A673 (cell line): ENCODE measurements around the gene FBXW8. TPM values are rescaled to one million over a fixed set of nuclear protein-coding genes. Genes with fewer than 3 reads are reported as not detected.

Source experiments
- BruUV-seq: library from RNA; stranded (reverse); fragments of 400-500 nt; replicated peaks from 2 replicates; lab custom pipeline; 2021; lab: Mats Ljungman, UMichigan
- CTCF ChIA-PET: fragments of 300-600 bp; sonication (Branson Sonifier 250); formaldehyde crosslinking; loops from one replicate; lab custom pipeline; 2022; ENCODE audit warnings: antibody characterized with exemption; lab: Charles Lee
- POLR2A ChIA-PET: fragments of 300-600 bp; sonication (Branson Sonifier 250); formaldehyde crosslinking; loops from one replicate; lab custom pipeline; 2022; ENCODE audit warnings: antibody characterized with exemption; ENCODE audit not compliant: low non-redundant PET; lab: Charles Lee
- DNase-seq: peaks from one replicate; pipeline ENCODE4 v3.0.0-alpha.2; 2015; ENCODE audit warnings: low spot score
- H3K27ac ChIP-seq: fragments of 200-600 bp; sonication (generic); 2 replicates; pipeline ENCODE4 v1.5.1; 2016; ENCODE audit warnings: mixed run types, low read depth, mild to moderate bottlenecking, mixed read lengths, antibody characterized with exemption, low read length; ENCODE audit not compliant: poor library complexity, severe bottlenecking
- H3K27me3 ChIP-seq: fragments of 200-600 bp; sonication (generic); replicated peaks from 2 replicates; pipeline ENCODE4 v1.6.1; 2017; ENCODE audit warnings: mixed run types, low read depth, mild to moderate bottlenecking, mixed read lengths, antibody characterized with exemption, low read length; ENCODE audit not compliant: insufficient read depth, poor library complexity
- H3K36me3 ChIP-seq: fragments of 200-600 bp; sonication (generic); 2 replicates; pipeline ENCODE4 v1.6.1; 2016; ENCODE audit warnings: mixed run types, mild to moderate bottlenecking, mixed read lengths, antibody characterized with exemption, low read length; ENCODE audit not compliant: insufficient read depth, poor library complexity, severe bottlenecking
- H3K4me1 ChIP-seq: fragments of 200-600 bp; sonication (generic); 2 replicates; pipeline ENCODE4 v1.6.1; 2017; ENCODE audit warnings: mixed run types, mild to moderate bottlenecking, mixed read lengths, antibody characterized with exemption, low read length; ENCODE audit not compliant: insufficient read depth, poor library complexity, severe bottlenecking
- H3K4me3 ChIP-seq: fragments of 200-600 bp; sonication (generic); 2 replicates; pipeline ENCODE4 v1.5.1; 2016; ENCODE audit warnings: low read depth, mixed run types, mild to moderate bottlenecking, mixed read lengths, low read length; ENCODE audit not compliant: poor library complexity, severe bottlenecking
- H3K9me3 ChIP-seq: fragments of 200-600 bp; sonication (generic); 2 replicates; pipeline ENCODE4 v1.6.1; 2016; ENCODE audit warnings: mixed run types, low read depth, mild to moderate bottlenecking, mixed read lengths, antibody characterized with exemption, low read length; ENCODE audit not compliant: poor library complexity, severe bottlenecking
- CTCF ChIP-seq: fragments of 300-800, 200-600 bp; sonication (generic); conservative IDR thresholded peaks from 2 replicates; pipeline ENCODE4 v1.5.1; 2017; ENCODE audit warnings: low read depth, mild to moderate bottlenecking, antibody characterized with exemption, low read length, moderate library complexity, mixed read lengths
- EZH2 ChIP-seq: fragments of 200-600 bp; sonication (generic); IDR thresholded peaks from 2 replicates; pipeline ENCODE4 v1.6.1; 2017; ENCODE audit warnings: borderline replicate concordance, low read depth, mild to moderate bottlenecking, mixed read lengths, antibody characterized with exemption, low read length; ENCODE audit not compliant: poor library complexity, severe bottlenecking
- intact Hi-C: fragments of 100-400 bp; cut with micrococcal nuclease; formaldehyde crosslinking; loops from one replicate; pipeline ENCODE4 v1.10.0; 2022; ENCODE audit not compliant: unreplicated experiment
- total RNA-seq: library from RNA; stranded (reverse); gene quantifications from 2 replicates; pipeline ENCODE4 v1.2.3, GENCODE V29; 2021

The FBXW8 gene
- total RNA-seq, 1 experiment from 2014 or later = 14.8 TPM

- no peak overlapping the region for H3K4me3 ChIP-seq
- BruUV-seq = no TSS peak
- H3K9me3 ChIP-seq = no peaks in the 10 kb centered on the region
- CTCF ChIA-PET = no interaction called here
- TF ChIP-seq CTCF (no peak), EZH2 (no peak)
- H3K4me1 ChIP-seq = no peaks in the 10 kb centered on the region
- H3K27ac ChIP-seq = no peak overlapping the region
- H3K27me3 ChIP-seq = peaks cover 20% of the 10 kb centered on the region
- POLR2A ChIA-PET = no interaction called here
- DNase-seq = no peak
- H3K36me3 ChIP-seq = no peaks in the 10 kb centered on the region
- intact Hi-C loops = no loop called here
Observed at GRCh38 chr12:116887244-116887643, 23.5 kb upstream of the FBXW8 start.

DNA sequence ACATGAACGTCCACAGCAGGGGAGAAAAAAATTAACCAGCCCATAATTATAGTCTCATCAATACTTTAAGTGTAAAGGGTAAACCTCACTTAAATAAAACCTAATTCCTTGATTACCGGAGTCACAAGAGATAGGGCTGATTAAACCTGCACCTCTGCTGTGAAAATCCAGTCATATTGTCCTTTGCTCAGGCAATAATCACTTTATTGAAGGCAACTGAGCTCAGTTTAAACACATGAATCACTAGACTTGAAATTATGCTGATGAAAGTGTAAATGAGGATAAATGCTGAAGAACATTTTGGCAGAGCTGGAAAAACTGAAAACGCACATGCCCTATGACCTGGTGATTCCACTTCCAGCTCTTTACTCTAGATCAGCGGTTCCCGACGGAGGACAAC, 22.9 kb upstream of the FBXW8 start:
- Histone ChIP-seq H3K36me3 (no peaks in the 10 kb centered on the region), H3K4me1 (no peaks in the 10 kb centered on the region), H3K9me3 (no peaks in the 10 kb centered on the region), H3K27ac (no peak overlapping the region), H3K4me3 (no peak overlapping the region), H3K27me3 (peaks cover 13% of the 10 kb centered on the region)
- ChIA-PET POLR2A (no interaction called here), CTCF (no interaction called here)
- intact Hi-C loops = no loop called here
- BruUV-seq = no TSS peak
- no peak for DNase-seq
- TF ChIP-seq CTCF (no peak), EZH2 (no peak)

DNA sequence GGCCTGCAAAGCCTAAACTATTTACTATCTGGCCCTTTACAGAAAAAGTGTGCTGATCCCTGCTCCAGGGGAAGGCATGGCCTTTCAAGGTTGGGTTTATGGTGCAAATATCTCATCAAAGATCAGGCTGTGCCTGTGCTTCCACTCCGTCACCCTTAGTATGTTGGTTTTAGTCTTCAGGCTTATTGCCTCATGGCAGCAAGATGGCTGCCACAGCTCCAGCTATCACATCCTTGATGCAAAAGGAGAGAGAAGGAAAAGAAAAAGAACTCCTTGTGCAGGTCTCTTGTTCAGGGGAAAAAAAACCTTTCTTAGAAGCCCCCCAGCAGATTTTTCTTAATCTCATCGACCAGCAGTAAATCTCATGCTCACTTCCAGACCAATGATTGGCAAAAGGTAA, 20.4 kb upstream of the FBXW8 start:
- no peaks in the 10 kb centered on the region for H3K4me1 ChIP-seq
- no peak overlapping the region for H3K4me3 ChIP-seq
- no peak overlapping the region for H3K27ac ChIP-seq
- intact Hi-C loops = no loop called here
- ChIA-PET CTCF (no interaction called here), POLR2A (no interaction called here)
- H3K9me3 ChIP-seq = no peaks in the 10 kb centered on the region
- DNase-seq = no peak
- H3K36me3 ChIP-seq = no peaks in the 10 kb centered on the region
- H3K27me3 ChIP-seq = no peaks in the 10 kb centered on the region
- TF ChIP-seq EZH2 (no peak), CTCF (no peak)
- BruUV-seq = no TSS peak
